Stimulated activated CD4-positive, alpha-beta T cell treated with anti-CD3 and anti-CD28 coated beads, Interleukin-2, amount 100 ng/mL, for 48 hours (primary cell): ENCODE measurements around the gene TSTD2.

Experiments
- DNase-seq, 2 donors: peaks; one replicate each; pipeline ENCODE4 v3.0.0-alpha.2; 2020

TSTD2 gene

DNA sequence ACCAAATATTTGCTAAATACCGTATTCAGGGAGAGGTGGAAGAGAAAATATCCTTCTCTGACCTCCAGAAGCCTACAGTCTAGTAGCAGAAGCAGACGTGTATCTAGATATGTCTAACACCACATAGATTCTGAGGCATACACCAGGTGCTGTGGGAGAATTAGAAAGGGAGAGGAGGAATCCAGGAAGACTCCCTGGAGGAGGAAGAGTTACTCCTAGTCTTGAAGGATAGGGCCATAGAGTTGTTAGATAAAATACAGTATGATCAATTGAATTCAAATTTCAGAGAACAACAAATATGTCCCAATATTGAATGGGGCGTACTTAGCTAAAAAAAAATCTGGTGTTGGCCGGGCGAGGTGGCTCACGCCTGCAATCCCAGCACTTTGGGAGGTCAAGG, 73.0 kb downstream of the TSTD2 start:
- DNase-seq: no peak

DNA sequence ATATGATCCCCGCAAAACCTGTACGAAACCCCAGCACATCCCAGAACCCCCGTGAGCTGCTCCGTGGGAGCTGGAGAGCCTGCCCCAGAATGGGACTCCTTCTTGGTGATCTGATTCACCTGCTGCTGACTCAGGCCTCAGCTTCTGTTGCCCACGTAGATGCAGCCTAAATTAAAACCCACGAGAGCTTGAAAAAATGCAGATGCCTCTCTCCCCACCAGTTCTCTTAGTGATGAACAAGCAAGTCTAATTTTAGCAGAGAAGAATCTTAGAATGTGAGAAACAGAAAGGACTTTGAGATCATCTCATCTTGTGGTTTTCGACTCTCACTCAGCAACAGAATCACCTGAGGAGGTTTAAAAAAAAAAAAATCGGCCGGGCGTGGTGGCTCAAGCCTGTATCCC, 74.1 kb downstream of the TSTD2 start:
- DNase-seq: peak in 1 of 2 donors; percentile 11

DNA sequence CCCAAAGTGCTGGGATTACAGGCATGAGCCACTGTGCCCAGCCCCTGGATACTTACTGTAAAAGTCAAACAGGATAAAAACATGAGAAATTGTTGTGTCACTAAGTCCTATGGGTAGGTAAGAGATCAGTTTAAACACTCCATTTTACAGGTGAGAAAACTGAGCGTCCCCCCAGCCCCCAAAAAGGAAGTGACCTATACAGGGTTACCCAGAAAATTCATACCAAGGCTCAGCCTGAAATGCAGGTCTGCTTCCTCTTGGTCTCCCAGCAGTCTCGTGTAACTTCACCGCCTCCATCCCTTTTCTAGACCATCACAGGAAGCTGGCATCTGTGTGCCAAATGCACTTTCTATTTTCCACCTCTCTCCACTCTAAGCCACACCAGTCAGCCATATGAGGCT, 74.5 kb downstream of the TSTD2 start:
- no peak for DNase-seq

DNA sequence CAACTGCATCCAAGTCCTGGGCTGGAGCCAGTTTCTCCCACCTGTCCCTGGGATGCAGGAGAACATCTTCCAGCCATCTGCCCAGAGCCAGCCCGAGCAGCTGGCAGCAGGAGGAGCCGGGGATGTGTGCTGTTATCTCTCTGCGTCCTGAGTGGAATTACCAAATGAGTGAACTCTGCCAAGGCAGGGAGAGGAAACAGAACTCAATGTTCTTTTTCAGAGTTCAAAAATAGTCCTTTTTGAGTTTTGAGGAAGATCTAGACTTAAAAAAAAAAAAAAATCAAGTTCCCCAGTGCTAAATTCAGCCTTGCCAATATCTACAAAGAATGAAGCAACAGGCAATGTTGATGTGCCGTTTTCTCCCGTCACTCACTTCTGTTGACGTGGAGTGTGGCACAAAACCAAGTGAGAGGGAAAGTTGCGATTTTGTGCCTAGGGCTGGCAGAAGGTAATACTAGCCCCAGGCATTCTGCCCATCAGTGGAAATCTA, 75.5 kb downstream of the TSTD2 start:
- no peak for DNase-seq

DNA sequence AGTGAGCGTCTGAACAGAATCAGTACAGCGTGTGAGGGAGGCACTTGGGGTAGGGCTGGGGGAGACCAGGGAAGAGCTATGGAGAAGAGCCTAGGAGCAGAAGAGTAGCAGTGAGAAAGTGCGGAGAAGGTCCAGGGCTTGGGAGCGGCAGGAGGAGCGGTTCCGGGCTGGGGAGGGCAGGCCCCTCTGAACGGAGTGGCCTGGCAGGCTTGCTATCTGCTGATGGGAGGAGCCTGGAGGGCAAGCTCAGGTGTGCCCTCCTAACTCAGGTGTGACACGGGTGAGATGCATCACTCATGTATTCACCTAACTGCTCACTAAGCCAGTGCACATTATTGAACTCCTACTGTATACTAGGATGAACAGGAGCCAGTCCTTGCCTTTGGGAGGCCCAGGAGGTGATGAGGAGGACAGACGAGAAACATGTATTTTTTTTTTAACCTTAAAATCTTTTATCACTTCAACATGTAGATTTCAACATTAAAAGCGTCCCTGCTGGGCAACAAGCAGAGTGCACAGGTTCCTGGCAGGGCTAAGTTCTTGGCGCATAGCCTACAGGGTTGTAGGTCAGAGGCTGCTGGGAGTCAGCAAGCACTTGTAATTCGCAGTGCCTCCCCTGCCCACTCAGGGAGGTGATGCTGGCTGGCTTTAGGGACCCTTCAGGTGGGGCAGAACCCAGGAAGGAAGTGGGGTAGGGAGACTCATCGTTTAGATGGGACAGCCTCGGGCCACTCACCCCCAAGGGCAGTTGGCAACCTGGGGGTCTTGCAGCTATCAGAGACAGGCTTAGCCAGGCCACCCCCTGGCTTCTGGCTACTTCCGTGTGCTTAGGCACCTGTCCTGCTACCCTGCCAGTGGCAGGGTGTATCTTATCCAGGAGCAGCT, 76.2 kb downstream of the TSTD2 start:
- DNase-seq: no peak

DNA sequence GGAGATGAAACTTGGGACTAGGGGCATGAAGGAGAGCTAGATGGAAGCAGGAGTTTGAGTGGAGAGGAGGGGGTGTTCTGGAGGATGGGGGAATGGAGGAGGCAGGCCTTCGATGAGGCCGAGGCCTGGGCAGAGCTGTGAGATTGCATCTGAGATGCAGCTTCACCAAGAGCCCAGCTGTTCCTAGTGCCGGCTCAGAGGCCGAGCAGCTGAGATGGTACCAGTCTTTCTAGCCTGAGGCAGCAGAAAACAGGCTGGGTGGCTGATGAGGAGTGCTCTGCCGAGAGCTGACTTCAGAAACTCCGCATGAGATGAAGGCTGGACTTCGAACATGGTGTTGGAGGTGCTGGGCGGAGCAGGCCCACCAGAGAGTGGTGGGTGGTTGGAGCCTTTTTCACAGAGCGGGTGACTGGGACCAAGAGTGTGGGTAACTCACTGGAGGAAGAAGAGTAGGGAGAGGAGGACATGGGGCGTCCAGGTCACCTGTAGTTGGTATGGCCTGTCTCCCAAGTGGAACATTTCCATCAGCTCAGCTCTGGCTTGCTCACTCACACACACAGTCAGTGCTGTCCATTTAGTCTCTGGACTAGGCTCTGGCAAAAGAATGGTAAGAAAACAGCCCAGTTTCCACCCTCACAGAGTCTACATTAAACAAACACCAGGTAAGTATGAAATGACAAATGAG, 77.0 kb downstream of the TSTD2 start:
- no peak for DNase-seq

DNA sequence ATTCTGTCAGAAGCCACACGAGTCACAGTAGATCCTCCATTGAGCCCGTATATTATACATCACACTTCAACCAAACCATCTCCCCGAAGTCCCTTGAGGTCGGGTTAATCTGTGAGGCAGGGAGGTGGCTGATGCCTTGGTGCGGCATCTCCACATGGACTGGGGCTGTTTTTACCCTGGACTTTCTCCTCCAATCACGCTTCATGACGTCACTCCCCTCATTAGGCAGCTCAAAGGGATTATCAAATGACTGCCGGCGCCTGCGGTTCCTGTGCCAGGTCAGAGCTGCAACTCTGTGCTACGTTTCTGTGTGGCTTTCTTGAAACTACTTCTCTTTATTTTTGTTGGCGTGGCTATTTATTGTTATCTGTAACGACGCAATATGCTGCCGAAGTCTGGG, 78.0 kb downstream of the TSTD2 start:
- no peak for DNase-seq

DNA sequence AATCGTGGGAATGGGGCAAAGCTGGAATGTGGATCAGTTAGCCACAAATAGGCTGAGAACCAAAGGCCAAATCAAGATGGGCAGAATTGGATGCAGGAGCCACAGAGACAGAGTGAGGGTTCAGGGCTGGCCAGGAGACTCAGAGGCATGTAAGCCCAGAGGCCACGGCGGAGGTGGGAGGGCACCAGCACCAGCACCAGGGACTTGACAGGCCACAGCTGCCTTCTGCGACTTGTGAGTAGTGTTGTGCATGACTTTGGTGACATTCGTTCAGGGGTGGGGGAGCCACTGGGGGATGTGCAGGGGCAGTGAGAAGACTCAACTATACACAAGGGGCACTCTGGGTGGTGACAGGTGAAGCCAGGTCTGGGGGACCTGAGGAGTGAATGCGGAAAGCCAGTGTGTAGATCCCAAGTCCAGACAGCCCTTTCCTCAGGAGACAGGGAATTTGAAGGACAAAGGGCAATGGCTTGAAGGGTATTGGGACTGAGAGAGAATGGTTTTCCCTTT, 78.5 kb downstream of the TSTD2 start:
- DNase-seq: no peak

DNA sequence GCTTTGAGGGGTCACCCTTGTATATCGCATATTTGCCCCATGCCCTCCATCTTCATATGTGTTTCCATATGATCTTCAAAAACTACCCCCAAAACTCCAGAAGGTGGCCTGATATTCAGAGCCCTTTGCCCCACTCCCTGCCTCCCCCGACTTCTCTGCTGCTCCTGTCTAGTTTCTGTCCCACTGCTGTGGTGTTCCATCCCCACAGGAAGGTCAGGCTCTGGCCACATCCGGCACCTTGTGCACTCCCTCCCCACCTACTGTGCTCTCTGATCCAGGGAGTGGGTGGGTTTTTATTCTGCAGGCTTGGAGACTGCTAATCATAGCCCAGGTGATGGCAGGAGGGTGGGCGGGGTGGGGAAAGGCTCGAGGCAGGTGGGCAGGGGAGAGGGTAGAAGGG, 79.3 kb downstream of the TSTD2 start:
- no peak for DNase-seq

DNA sequence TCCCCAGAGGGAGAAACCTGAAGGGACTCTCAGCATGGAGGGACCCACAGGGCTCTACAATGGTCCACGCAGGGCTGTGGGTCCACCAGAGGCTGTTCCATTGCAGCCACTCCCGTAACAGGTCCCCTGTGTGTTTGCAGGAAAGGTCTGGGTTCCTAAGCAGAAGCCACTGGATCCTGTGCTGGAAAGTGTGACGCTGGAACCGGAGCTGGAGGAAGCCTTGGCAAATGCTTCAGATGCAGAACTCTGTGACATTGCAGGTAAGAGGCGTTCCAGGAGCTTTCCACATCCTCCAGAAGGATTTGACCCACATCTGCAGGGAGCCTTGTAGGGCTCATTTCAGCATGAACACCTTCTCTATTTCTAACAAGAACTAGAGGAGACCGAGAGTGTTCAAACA, 80.0 kb downstream of the TSTD2 start:
- no peak for DNase-seq

DNA sequence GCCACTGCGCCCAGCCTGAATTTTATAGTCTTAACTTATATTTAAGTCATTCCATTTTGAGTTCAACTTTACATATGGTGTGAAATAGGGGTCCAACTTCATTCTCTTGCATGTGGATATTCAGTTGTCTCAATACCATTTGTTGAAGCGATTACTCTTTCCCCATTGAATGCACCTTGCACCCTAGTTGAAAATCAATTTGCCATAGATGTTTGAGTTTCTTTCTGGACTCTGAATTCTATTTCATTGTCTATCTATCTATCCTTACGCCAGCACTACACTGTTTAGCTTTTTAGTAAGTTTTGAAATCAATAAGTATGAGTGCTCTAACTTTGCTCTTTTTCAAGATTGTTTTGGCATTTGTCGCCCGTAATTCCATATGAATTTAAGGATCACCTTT, 81.9 kb downstream of the TSTD2 start:
- no peak for DNase-seq

DNA sequence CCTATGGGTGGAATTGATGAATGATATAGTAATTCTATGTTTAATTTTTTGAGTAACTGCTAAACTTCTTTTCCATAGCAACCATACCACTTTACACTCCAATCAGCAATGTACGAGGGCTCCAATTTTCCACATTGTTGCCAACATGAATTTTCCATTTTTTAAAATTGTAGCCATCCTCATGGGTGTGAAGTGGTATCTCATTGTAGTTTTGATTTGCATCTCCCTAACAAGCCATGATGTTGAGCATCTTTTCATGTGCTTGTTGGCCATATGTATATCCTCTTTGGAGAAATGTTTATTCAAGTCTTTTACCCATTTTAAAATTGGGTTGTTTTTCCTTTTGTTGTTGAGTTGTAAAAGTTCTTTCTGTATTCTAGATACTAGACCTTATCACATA, 82.8 kb downstream of the TSTD2 start:
- no peak for DNase-seq
